BE2C (cell line): ENCODE data around the gene SPCS1.

Source experiments
- DNase-seq: peaks from one replicate; pipeline ENCODE4 v3.0.0-alpha.2; 2020
- H3K27me3 ChIP-seq: fragments of 250-450 bp; sonication (Bioruptor Pico); 2 replicates; pipeline ENCODE4 v1.5.1; 2020; ENCODE audit warnings: mild to moderate bottlenecking
- H3K36me3 ChIP-seq: fragments of 250-450 bp; sonication (Bioruptor Pico); 2 replicates; pipeline ENCODE4 v1.5.1; 2020; ENCODE audit warnings: mild to moderate bottlenecking
- H3K4me1 ChIP-seq: fragments of 250-450 bp; sonication (Bioruptor Pico); 2 replicates; pipeline ENCODE4 v1.5.1; 2020
- H3K4me3 ChIP-seq: 2 replicates; pipeline ENCODE4 v1.5.1; 2011; ENCODE audit warnings: low read depth, low read length
- H3K9me3 ChIP-seq: fragments of 250-450 bp; sonication (Bioruptor Pico); 2 replicates; pipeline ENCODE4 v1.5.1; 2020
- TF ChIP-seq, protein P1 (sequence below): IDR thresholded peaks from 2 replicates; pipeline ENCODE4 v1.5.1; 2012; ENCODE audit warnings: mild to moderate bottlenecking, low read depth, low read length

The SPCS1 gene

DNA sequence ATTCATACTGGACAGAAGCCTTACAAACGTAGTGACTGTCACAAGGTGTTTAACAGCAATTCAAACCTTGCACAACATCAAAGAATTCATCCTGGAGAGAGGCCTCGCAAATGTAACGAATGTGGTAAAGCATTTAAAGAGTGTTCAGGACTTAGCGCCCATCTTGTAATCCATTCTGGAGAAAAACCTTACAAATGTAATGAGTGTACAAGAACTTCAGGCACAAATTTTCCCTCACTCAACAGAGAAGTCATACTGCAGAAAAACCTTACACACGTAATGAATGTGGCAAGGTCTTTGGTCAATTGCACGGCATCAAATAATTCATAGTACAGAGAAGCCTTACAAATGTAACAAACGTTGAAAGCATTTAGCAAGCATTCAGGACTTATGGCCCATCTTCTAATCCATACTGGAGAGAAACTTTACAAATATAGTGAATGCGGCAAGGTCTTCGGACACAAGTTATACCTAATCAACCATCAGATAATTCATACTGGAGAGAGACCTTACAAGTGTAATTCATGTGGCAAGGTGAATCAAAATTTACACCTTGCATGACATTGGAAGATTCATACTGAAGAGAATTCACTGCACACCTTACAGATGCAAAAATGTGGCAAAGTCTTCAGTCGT lies 27.5 kb downstream of the SPCS1 start:
- Histone ChIP-seq H3K4me3 (no peak overlapping the region), H3K4me1 (no peaks in the 10 kb centered on the region), H3K9me3 (no peaks in the 10 kb centered on the region), H3K27me3 (no peaks in the 10 kb centered on the region), H3K36me3 (no peaks in the 10 kb centered on the region; the same call in 1 of the 2 replicates)
- no peak for DNase-seq
- TF ChIP-seq, protein P1, sequence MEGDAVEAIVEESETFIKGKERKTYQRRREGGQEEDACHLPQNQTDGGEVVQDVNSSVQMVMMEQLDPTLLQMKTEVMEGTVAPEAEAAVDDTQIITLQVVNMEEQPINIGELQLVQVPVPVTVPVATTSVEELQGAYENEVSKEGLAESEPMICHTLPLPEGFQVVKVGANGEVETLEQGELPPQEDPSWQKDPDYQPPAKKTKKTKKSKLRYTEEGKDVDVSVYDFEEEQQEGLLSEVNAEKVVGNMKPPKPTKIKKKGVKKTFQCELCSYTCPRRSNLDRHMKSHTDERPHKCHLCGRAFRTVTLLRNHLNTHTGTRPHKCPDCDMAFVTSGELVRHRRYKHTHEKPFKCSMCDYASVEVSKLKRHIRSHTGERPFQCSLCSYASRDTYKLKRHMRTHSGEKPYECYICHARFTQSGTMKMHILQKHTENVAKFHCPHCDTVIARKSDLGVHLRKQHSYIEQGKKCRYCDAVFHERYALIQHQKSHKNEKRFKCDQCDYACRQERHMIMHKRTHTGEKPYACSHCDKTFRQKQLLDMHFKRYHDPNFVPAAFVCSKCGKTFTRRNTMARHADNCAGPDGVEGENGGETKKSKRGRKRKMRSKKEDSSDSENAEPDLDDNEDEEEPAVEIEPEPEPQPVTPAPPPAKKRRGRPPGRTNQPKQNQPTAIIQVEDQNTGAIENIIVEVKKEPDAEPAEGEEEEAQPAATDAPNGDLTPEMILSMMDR, result no peak

DNA sequence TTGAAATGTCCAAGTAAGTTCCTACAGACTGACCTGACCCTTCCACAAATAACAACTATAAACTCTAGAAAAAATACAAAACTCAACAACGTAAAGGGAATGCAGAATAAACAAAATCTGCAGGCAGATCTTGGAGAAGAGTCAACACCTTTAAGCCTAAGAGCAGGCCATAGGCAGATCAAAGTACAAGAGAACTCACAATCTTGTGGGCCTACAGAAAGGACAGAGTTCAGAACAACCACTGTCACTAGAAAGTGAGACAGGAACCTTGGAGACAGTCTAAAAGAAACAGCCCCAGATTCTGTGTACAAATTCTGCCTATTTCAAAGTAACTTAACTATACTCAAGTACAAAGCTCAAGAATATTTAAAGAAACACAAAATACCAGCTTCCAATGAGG lies 33.8 kb downstream of the SPCS1 start:
- H3K4me1 ChIP-seq, result no peaks in the 10 kb centered on the region
- TF ChIP-seq, protein P1, result no peak
- H3K36me3 ChIP-seq, result no peaks in the 10 kb centered on the region; the same call in 1 of the 2 replicates

DNA sequence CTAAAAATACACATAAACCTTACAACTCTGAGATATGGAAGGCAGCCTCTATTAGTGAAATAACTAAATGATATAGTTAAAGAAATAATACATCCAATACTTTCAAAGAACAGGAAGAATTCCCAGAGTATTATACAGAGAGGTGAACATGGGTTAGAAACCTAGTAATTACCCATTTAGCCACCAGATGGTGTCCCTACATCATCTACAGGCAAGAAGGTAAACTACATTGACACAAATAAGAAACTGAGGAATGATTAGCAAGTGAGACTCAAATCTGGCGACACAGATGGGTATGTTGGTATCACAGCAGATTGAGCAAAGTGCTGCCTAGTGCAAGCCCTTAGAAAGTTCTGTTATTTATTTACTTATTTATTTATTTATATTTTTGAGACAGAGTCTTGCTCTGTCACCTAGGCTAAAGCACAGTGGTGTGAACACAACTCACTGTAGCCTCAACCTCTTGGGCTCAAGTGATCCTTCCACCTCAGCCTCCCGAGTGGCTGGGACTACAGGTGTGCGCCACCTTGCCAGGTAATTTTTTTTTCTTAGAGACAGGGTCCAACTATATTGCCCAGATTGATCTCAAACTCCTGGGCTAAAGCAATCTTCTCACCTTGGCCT lies 36.6 kb downstream of the SPCS1 start:
- H3K9me3 ChIP-seq, result no peaks in the 10 kb centered on the region
- H3K36me3 ChIP-seq, result no peaks in the 10 kb centered on the region; the same call in 1 of the 2 replicates
- no peak for DNase-seq
- no peaks in the 10 kb centered on the region for H3K27me3 ChIP-seq
- no peak overlapping the region for H3K4me3 ChIP-seq
- no peaks in the 10 kb centered on the region for H3K4me1 ChIP-seq
- TF ChIP-seq, protein P1, result peak; percentile 49

More for the DNA sequence above, 33.8 kb downstream of the SPCS1 start:
- H3K4me3 ChIP-seq, result no peak overlapping the region
- H3K9me3 ChIP-seq, result no peaks in the 10 kb centered on the region
- no peaks in the 10 kb centered on the region for H3K27me3 ChIP-seq
- no peak for DNase-seq

DNA sequence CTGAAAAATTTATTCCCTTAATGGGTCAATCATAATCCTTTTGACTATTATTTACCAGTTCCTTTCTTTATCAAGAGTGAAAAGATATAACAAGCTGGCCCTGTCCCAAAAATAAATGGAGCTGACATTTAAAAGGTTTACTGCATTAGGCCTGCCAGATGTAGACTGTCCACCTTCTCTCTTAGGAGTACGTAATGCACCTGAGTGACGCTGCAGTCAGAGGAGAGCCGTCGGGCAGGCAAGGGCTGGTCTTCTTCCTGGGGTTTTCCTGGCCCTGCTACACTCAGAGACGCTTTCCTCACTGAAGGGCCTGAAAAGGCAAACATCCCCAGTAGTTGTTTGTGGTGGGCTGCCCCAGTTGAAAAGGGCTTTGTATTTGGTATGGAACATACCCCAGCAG lies 37.2 kb downstream of the SPCS1 start:
- Histone ChIP-seq H3K9me3 (no peaks in the 10 kb centered on the region), H3K4me1 (no peaks in the 10 kb centered on the region), H3K4me3 (no peak overlapping the region), H3K36me3 (no peaks in the 10 kb centered on the region; the same call in 1 of the 2 replicates), H3K27me3 (no peaks in the 10 kb centered on the region)
- no peak for DNase-seq
- TF ChIP-seq, protein P1, result no peak

DNA sequence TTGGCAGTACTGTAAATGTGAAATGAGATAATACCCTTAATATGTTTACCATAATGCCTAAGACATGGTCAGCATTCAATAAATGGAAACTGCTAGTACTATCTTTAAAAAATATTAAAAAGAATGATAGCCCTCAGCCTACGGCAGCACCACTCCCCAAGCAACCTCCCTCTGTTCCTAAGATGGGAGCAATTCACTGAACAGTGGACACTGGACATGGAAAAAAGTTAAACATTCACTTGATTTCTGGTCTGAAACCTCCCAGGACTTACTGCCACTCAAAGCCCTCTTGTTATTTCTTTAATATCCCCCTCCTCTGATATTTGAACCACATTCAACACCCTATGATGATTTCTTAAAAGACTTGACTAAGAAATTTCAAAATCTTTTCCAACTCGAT lies 37.8 kb downstream of the SPCS1 start:
- H3K36me3 ChIP-seq, result no peaks in the 10 kb centered on the region; the same call in 1 of the 2 replicates
- TF ChIP-seq, protein P1, result no peak
- H3K27me3 ChIP-seq, result no peaks in the 10 kb centered on the region
- no peaks in the 10 kb centered on the region for H3K4me1 ChIP-seq
- H3K4me3 ChIP-seq, result no peak overlapping the region
- H3K9me3 ChIP-seq, result no peaks in the 10 kb centered on the region
- no peak for DNase-seq

DNA sequence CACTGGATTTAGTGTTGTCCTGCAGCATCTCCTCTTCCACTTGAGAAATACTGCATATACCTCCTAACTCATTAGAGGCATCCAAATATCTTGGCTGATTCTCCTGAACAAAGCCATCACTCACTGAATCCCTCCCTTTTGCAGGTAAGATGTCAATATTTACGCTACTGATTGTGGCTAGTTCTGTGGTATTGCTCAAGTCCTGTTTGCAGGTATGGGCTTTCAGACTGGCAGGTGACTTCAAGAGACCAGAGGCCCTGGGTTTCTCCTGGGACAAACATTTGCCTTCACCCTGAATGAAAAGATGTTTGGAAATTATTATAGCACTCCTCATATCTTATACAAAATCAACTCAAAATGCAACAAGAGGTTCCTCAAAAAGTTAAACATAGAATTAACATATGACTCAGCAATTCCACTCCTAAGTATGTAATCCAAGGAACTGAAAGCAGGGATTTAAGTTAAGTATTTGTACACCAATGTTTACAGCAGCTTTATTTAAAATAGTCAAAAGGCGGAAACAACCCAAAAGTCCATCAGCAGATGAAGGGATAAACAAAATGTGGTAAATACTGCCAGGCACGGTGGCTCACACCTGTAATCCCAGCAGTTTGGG lies 46.2 kb downstream of the SPCS1 start:
- DNase-seq, result no peak
- no peaks in the 10 kb centered on the region for H3K9me3 ChIP-seq
- H3K4me1 ChIP-seq, result no peaks in the 10 kb centered on the region
- no peaks in the 10 kb centered on the region for H3K27me3 ChIP-seq
- no peaks in the 10 kb centered on the region; the same call in 1 of the 2 replicates for H3K36me3 ChIP-seq
- no peak overlapping the region for H3K4me3 ChIP-seq
- TF ChIP-seq, protein P1, result no peak
